SK-N-SH (cell line): ENCODE results near the gene CD38. TPM values are rescaled to one million over a fixed set of nuclear protein-coding genes. Genes with fewer than 3 reads are reported as not detected.

Experiments
- CTCF ChIA-PET: fragments of 300-600, 350-600 bp; formaldehyde crosslinking; extraction: SDS; loops from one replicate; lab custom pipeline; 2021; lab: Yijun Ruan, JAX
- POLR2A ChIA-PET: fragments of 350-600 bp; sonication (Branson Sonifier 250); formaldehyde crosslinking; extraction: SDS; loops from one replicate; lab custom pipeline; 2020; ENCODE audit warnings: antibody characterized with exemption, inconsistent platforms; lab: Yijun Ruan, JAX
- DNase-seq: peaks from one replicate; pipeline ENCODE4 v3.0.0; 2012
- H2AFZ ChIP-seq: fragments of 200-600 bp; sonication (generic); 2 replicates; pipeline ENCODE4 v1.8.1; 2016; ENCODE audit warnings: antibody characterized with exemption, mild to moderate bottlenecking, low read depth
- H3F3A ChIP-seq: fragments of 200-600 bp; sonication (generic); replicated peaks from 2 replicates; pipeline ENCODE3; 2016; ENCODE audit warnings: antibody characterized with exemption, mild to moderate bottlenecking; ENCODE audit not compliant: insufficient read depth
- H3K27ac ChIP-seq, 2 experiments: fragments of 200-500 bp in 1 of 2; fragments of 200-600 bp in 1 of 2; sonication (Bioruptor generic) in 1 of 2; sonication (generic), shearing (Covaris generic) in 1 of 2; 2 replicates each; pipeline versions ENCODE4 v1.5.1 to v1.6.1; 2014 to 2016; ENCODE audit warnings: low read depth in 2 of 2, inconsistent platforms in 1 of 2, low read length in 1 of 2, mild to moderate bottlenecking in 1 of 2, mixed read lengths in 1 of 2
- H3K27me3 ChIP-seq: fragments of 200-600 bp; sonication (generic), shearing (Covaris generic); 2 replicates; pipeline ENCODE4 v1.6.1; 2016; ENCODE audit warnings: mixed run types; ENCODE audit not compliant: insufficient read depth
- H3K36me3 ChIP-seq, 2 experiments: fragments of 200-500 bp in 1 of 2; fragments of 200-600 bp in 1 of 2; sonication (Bioruptor generic) in 1 of 2; sonication (generic) in 1 of 2; replicated peaks in 1 of 2; 2 replicates each; pipeline versions ENCODE3 to v1.5.1; 2014 to 2016; ENCODE audit warnings: low read length in 1 of 2, mild to moderate bottlenecking in 1 of 2; ENCODE audit not compliant: insufficient read depth in 2 of 2, control insufficient read depth in 1 of 2
- H3K4me1 ChIP-seq, 2 experiments: fragments of 200-500 bp in 1 of 2; fragments of 200-600 bp in 1 of 2; sonication (Bioruptor generic) in 1 of 2; sonication (generic), shearing (Covaris generic) in 1 of 2; 2 replicates each; pipeline versions ENCODE4 v1.5.1 to v1.6.1; 2014 to 2016; ENCODE audit warnings: low read depth in 1 of 2, low read length in 1 of 2, mixed run types in 1 of 2; ENCODE audit not compliant: insufficient read depth in 2 of 2, control insufficient read depth in 1 of 2
- H3K4me2 ChIP-seq: fragments of 200-600 bp; sonication (generic), shearing (Covaris generic); 2 replicates; pipeline ENCODE4 v1.6.1; 2017; ENCODE audit warnings: mixed run types
- H3K4me3 ChIP-seq, 2 experiments: fragments of 200-500 bp in 1 of 2; fragments of 200-600 bp in 1 of 2; sonication (Bioruptor generic) in 1 of 2; sonication (generic), shearing (Covaris generic) in 1 of 2; 2 replicates each; pipeline versions ENCODE4 v1.5.1 to v1.8.1; 2014 to 2016; ENCODE audit warnings: low read depth in 2 of 2, inconsistent platforms in 1 of 2, low read length in 1 of 2, mild to moderate bottlenecking in 1 of 2, mixed read lengths in 1 of 2, moderate library complexity in 1 of 2
- H3K79me2 ChIP-seq: fragments of 200-600 bp; sonication (generic); 2 replicates; pipeline ENCODE4 v1.8.1; 2017; ENCODE audit warnings: mild to moderate bottlenecking; ENCODE audit not compliant: insufficient read depth
- H3K9ac ChIP-seq: fragments of 200-600 bp; sonication (generic); 2 replicates; pipeline ENCODE4 v1.6.1; 2017; ENCODE audit warnings: mixed run types
- H3K9me2 ChIP-seq: fragments of 200-600 bp; sonication (generic); 2 replicates; pipeline ENCODE4 v1.6.1; 2017; ENCODE audit warnings: mixed run types
- H3K9me3 ChIP-seq: fragments of 200-600 bp; sonication (generic); 2 replicates; pipeline ENCODE4 v1.6.1; 2017; ENCODE audit warnings: mixed run types, mild to moderate bottlenecking, moderate library complexity
- H4K20me1 ChIP-seq: fragments of 200-600 bp; sonication (generic); 2 replicates; pipeline ENCODE4 v1.6.1; 2017; ENCODE audit warnings: mild to moderate bottlenecking, mixed run types; ENCODE audit not compliant: insufficient read depth
- CTCF ChIP-seq: fragments of 200-600 bp; sonication (generic); IDR thresholded peaks from 2 replicates; pipeline ENCODE4 v1.6.1; 2017; ENCODE audit warnings: antibody characterized with exemption, mild to moderate bottlenecking, moderate library complexity
- ELF1 ChIP-seq: IDR thresholded peaks from 2 replicates; pipeline ENCODE4 v1.4.0; 2012
- EP300 ChIP-seq, 2 experiments: IDR thresholded peaks; 2 replicates each; pipeline versions ENCODE4 v1.4.0 to v1.6.1; 2012; ENCODE audit warnings: borderline replicate concordance in 1 of 2, low read depth in 1 of 2, low read length in 1 of 2
- EZH2phosphoT487 ChIP-seq: fragments of 200-600 bp; sonication (generic); IDR thresholded peaks from 2 replicates; pipeline ENCODE4 v1.6.1; 2017; ENCODE audit warnings: low read depth, mixed run types, mild to moderate bottlenecking, antibody characterized with exemption, moderate library complexity, borderline replicate concordance
- FOSL2 ChIP-seq: IDR thresholded peaks from 2 replicates; pipeline ENCODE4 v1.4.0; 2012; ENCODE audit warnings: low read depth, mild to moderate bottlenecking, moderate library complexity, borderline replicate concordance
- FOXJ3 ChIP-seq: sonication (generic); formaldehyde crosslinking; IDR thresholded peaks from 2 replicates; pipeline ENCODE4 v1.5.1; 2020; ENCODE audit warnings: mild to moderate bottlenecking, missing genetic modification reagents
- GATA2 ChIP-seq: sonication (generic); formaldehyde crosslinking; IDR thresholded peaks from 2 replicates; pipeline ENCODE4 v1.5.0; 2020; ENCODE audit warnings: mild to moderate bottlenecking, missing genetic modification reagents
- IRF3 ChIP-seq: fragments of 150-350 bp; IDR thresholded peaks from 2 replicates; pipeline ENCODE4 v1.6.1; 2016; ENCODE audit warnings: mild to moderate bottlenecking, low read depth, low read length
- MEF2A ChIP-seq: IDR thresholded peaks from 2 replicates; pipeline ENCODE4 v1.4.0; 2012; ENCODE audit warnings: low read depth, borderline replicate concordance
- POLR2AphosphoS5 ChIP-seq: IDR thresholded peaks from 2 replicates; pipeline ENCODE4 v1.6.1; 2012; ENCODE audit warnings: low read depth, low read length
- RAD21 ChIP-seq: IDR thresholded peaks from 2 replicates; pipeline ENCODE4 v1.6.1; 2012; ENCODE audit warnings: mild to moderate bottlenecking, low read length
- RCOR1 ChIP-seq: fragments of 150-350 bp; IDR thresholded peaks from 2 replicates; pipeline ENCODE4 v1.6.1; 2017; ENCODE audit warnings: antibody characterized with exemption, low read length
- RFX5 ChIP-seq: IDR thresholded peaks from 2 replicates; pipeline ENCODE4 v1.6.1; 2012; ENCODE audit warnings: mild to moderate bottlenecking, improper control_type of control experiment, low read length
- RXRA ChIP-seq: IDR thresholded peaks from 2 replicates; pipeline ENCODE4 v1.4.0; 2012; ENCODE audit warnings: low read depth, mild to moderate bottlenecking, borderline replicate concordance
- TAF1 ChIP-seq: IDR thresholded peaks from 2 replicates; pipeline ENCODE4 v1.6.1; 2012; ENCODE audit warnings: low read depth, mild to moderate bottlenecking, low read length, moderate library complexity, borderline replicate concordance
- USF1 ChIP-seq: IDR thresholded peaks from 2 replicates; pipeline ENCODE4 v1.4.0; 2012; ENCODE audit warnings: low read depth, borderline replicate concordance
- USF2 ChIP-seq: fragments of 150-350 bp; IDR thresholded peaks from 2 replicates; pipeline ENCODE4 v1.6.1; 2017; ENCODE audit warnings: antibody characterized with exemption, low read length, low read depth, borderline replicate concordance
- WGBS: methylation state at CpG from one replicate; pipeline ENCODE4 v1.1.6; 2017; ENCODE audit warnings: low lambda C conversion rate; 5-methylcytosine and 5-hydroxymethylcytosine counted together
- polyA plus RNA-seq, 3 experiments: library from polyadenylated mRNA; depleted of rRNA; stranded (reverse); fragments of >200 nt; gene quantifications; 2 replicates each; pipeline ENCODE4 v1.2.3, GENCODE V29; 2012

CD38 gene
- polyA plus RNA-seq, 1 of the 3 experiments (the other 2 are of a cell fraction), result 0.02 TPM

- TF ChIP-seq USF1 (no peak), POLR2AphosphoS5 (no peak), RXRA (no peak), FOSL2 (no peak), RCOR1 (no peak), TAF1 (no peak), ELF1 (no peak)
These were observed 36.0 kb upstream of the CD38 start (continued) for GRCh38 chr4:15742083-15742582.

GRCh38 chr4:15742637-15743036, 35.5 kb upstream of the CD38 start:
- ChIA-PET POLR2A (no interaction called here), CTCF (interaction anchor here (1.0 kb wide), 1 partner anchor 18 kb away, joined by 3 read pairs; no protein-coding TSS in a partner anchor)
- Histone ChIP-seq H3F3A (no peaks in the 10 kb centered on the region), H3K27ac (no peak overlapping the region), H3K4me1 (peaks cover 0 to 4% of the 10 kb centered on the region in 2 experiments; a peak in 1 of 4 replicates), H3K79me2 (no peaks in the 10 kb centered on the region), H3K4me3 (no peak overlapping the region), H3K36me3 (no peaks in the 10 kb centered on the region), H3K4me2 (no peak overlapping the region), H2AFZ (no peak overlapping the region), H3K9ac (no peak overlapping the region), H4K20me1 (no peaks in the 10 kb centered on the region), H3K9me2 (no peaks in the 10 kb centered on the region), H3K9me3 (no peaks in the 10 kb centered on the region), H3K27me3 (no peaks in the 10 kb centered on the region)
- 8% methylated on average over 1 of the region's 1 CpG for WGBS
- no peak for DNase-seq
- TF ChIP-seq USF2 (no peak), EZH2phosphoT487 (no peak)

GRCh38 chr4:15744016-15744545, 34.0 kb upstream of the CD38 start:
- no peak overlapping the region for H2AFZ ChIP-seq
- WGBS, result 27% methylated on average over 5 of the region's 5 CpGs
- H3F3A ChIP-seq, result no peaks in the 10 kb centered on the region
- no peak overlapping the region for H3K9ac ChIP-seq
- DNase-seq, result no peak
- H3K79me2 ChIP-seq, result no peaks in the 10 kb centered on the region
- no peak overlapping the region; the same call in 1 of the 2 replicates for H3K4me2 ChIP-seq
- H3K36me3 ChIP-seq, result no peaks in the 10 kb centered on the region
- POLR2A ChIA-PET, result no interaction called here
- H3K9me3 ChIP-seq, result no peaks in the 10 kb centered on the region
- no peaks in the 10 kb centered on the region; the same call in 1 of the 2 replicates for H3K27me3 ChIP-seq
- CTCF ChIA-PET, result interaction anchor here (0.9 to 1.3 kb wide), 5 partner anchors 17 to 212 kb away, joined by 3 read pairs; no protein-coding TSS in a partner anchor
- H3K4me3 ChIP-seq, result no peak overlapping the region
- no peaks in the 10 kb centered on the region; a peak in 1 of 4 replicates for H3K4me1 ChIP-seq
- no peak overlapping the region for H3K27ac ChIP-seq
- no peaks in the 10 kb centered on the region for H4K20me1 ChIP-seq
- H3K9me2 ChIP-seq, result no peaks in the 10 kb centered on the region
- TF ChIP-seq MEF2A, result no peak
- TF ChIP-seq EZH2phosphoT487, result no peak
- TF ChIP-seq FOXJ3 (CRISPR knock-in tag), result no peak
- TF ChIP-seq FOSL2, result no peak
- no peak for TF ChIP-seq USF1
- TF ChIP-seq EP300 (IDR thresholded peaks at IDR 0.05; ENCODE audit: borderline replicate concordance in 1 of 2, low read depth in 1 of 2, low read length in 1 of 2), result no peak
- TF ChIP-seq RAD21, result no peak
- no peak for TF ChIP-seq CTCF
- TF ChIP-seq IRF3, result no peak
- no peak for TF ChIP-seq TAF1
- TF ChIP-seq RFX5, result no peak
- TF ChIP-seq GATA2 (CRISPR knock-in tag), result no peak
